K562 (cell line): Measurements from ENCODE around the gene TRIM33. TPM values are rescaled to one million over a fixed set of nuclear protein-coding genes. Genes with fewer than 3 reads are reported as not detected.

Experiments
- ATAC-seq: fragments of 200-7000 bp; cut with Tn5 transposase; 3 replicates; pipeline ENCODE4 v1.9.1; 2020; ENCODE audit warnings: moderate library complexity
- BruUV-seq: library from RNA; stranded (reverse); fragments of 400-500 nt; replicated peaks from 2 replicates; lab custom pipeline; 2021; lab: Mats Ljungman, UMichigan
- CTCF ChIA-PET: fragments of 300-600 bp; formaldehyde crosslinking; extraction: SDS; loops from one replicate; lab custom pipeline; 2021; ENCODE audit warnings: low intra/inter-chr PET ratio; lab: Yijun Ruan, JAX
- POLR2A ChIA-PET: fragments of 300-600, 350-650 bp; sonication (Branson Sonifier 250); formaldehyde crosslinking; extraction: SDS; loops from one replicate; lab custom pipeline; 2021; ENCODE audit warnings: antibody characterized with exemption, inconsistent platforms; lab: Yijun Ruan, JAX
- DNase-seq, 4 experiments: peaks; one replicate each; pipeline versions ENCODE4 v3.0.0 to v3.0.0-alpha.2; 2011 to 2018; ENCODE audit warnings: low spot score in 3 of 4, mixed read lengths in 3 of 4; ENCODE audit errors: extremely low read depth in 1 of 4
- FAIRE-seq: peaks from 2 replicates; lab custom pipeline; 2011; peaks lifted over from hg19 to GRCh38; lab: Jason Lieb, UNC
- H2AFZ ChIP-seq: 2 replicates; pipeline ENCODE4 v1.6.0; 2011; ENCODE audit warnings: low read depth, low read length, control low read depth, inconsistent platforms
- H3K27ac ChIP-seq: fragments of 200-600 bp; 3 replicates; pipeline ENCODE4 v1.8.0; 2011; ENCODE audit warnings: low read depth, mild to moderate bottlenecking, control low read depth, inconsistent platforms, low read length, moderate library complexity, mixed read lengths; ENCODE audit errors: extremely low read depth
- H3K27me3 ChIP-seq, 2 experiments: fragments of 300-600 bp in 1 of 2; 2 replicates in 1 of 2; 3 replicates in 1 of 2; pipeline versions ENCODE4 v1.6.0 to v1.8.0; 2011; ENCODE audit warnings: inconsistent platforms in 2 of 2, low read length in 2 of 2, mild to moderate bottlenecking in 1 of 2, mixed read lengths in 1 of 2, moderate library complexity in 1 of 2; ENCODE audit not compliant: control insufficient read depth in 2 of 2, insufficient read depth in 2 of 2
- H3K36me3 ChIP-seq: fragments of 300-600 bp; 3 replicates; pipeline ENCODE4 v1.8.0; 2011; ENCODE audit warnings: mild to moderate bottlenecking, low read length, inconsistent platforms; ENCODE audit not compliant: control insufficient read depth, insufficient read depth
- H3K4me1 ChIP-seq, 2 experiments: fragments of 200-600 bp in 1 of 2; replicated peaks in 1 of 2; 2 replicates in 1 of 2; 3 replicates in 1 of 2; pipeline versions ENCODE4 v1.5.1 to v1.8.0; 2011; ENCODE audit warnings: inconsistent platforms in 2 of 2, low read length in 2 of 2, mild to moderate bottlenecking in 1 of 2, mixed read lengths in 1 of 2, moderate library complexity in 1 of 2; ENCODE audit not compliant: control insufficient read depth in 2 of 2, insufficient read depth in 2 of 2
- H3K4me2 ChIP-seq: 2 replicates; pipeline ENCODE4 v1.6.1; 2011; ENCODE audit warnings: low read length, control low read depth, inconsistent platforms, mixed read lengths; ENCODE audit not compliant: insufficient read depth
- H3K4me3 ChIP-seq: fragments of 200-600 bp; sonication (generic), shearing (Covaris generic); 2 replicates; pipeline ENCODE4 v1.5.1; 2016; ENCODE audit warnings: control low read depth, inconsistent platforms
- H3K79me2 ChIP-seq: fragments of 200-600 bp; 3 replicates; pipeline ENCODE4 v1.8.0; 2011; ENCODE audit warnings: low read length, inconsistent platforms; ENCODE audit not compliant: control insufficient read depth, insufficient read depth
- H3K9ac ChIP-seq, 2 experiments: 2 replicates each; pipeline versions ENCODE4 v1.6.0 to v1.6.1; 2011; ENCODE audit warnings: low read depth in 2 of 2, low read length in 2 of 2, control low read depth in 1 of 2, inconsistent platforms in 1 of 2, mild to moderate bottlenecking in 1 of 2, mixed read lengths in 1 of 2; ENCODE audit not compliant: insufficient read depth in 1 of 2
- H3K9me1 ChIP-seq: one replicate; pipeline ENCODE4 v1.6.0; 2011; ENCODE audit warnings: inconsistent platforms, mild to moderate bottlenecking, low read length, moderate library complexity; ENCODE audit not compliant: control insufficient read depth, insufficient read depth
- H3K9me3 ChIP-seq: replicated peaks from 2 replicates; pipeline ENCODE4 v1.5.1; 2011; ENCODE audit warnings: low read depth, low read length, inconsistent platforms; ENCODE audit not compliant: control insufficient read depth, insufficient read depth
- H4K20me1 ChIP-seq: replicated peaks from 2 replicates; pipeline ENCODE4 v1.6.1; 2011; ENCODE audit warnings: low read length, inconsistent platforms, mixed read lengths; ENCODE audit not compliant: control insufficient read depth, insufficient read depth
- KLF10 ChIP-seq: fragments of 250-450 bp; sonication (Bioruptor Pico); IDR thresholded peaks from 2 replicates; pipeline ENCODE4 v1.6.1; 2021; ENCODE audit warnings: matching md5 sums
- SAFB ChIP-seq: fragments of 200-400 bp; formaldehyde crosslinking; IDR thresholded peaks from 2 replicates; pipeline ENCODE4 v1.6.1; 2017; ENCODE audit warnings: low read depth, low read length, borderline replicate concordance
- WGBS: fragments of 100-300 bp; shearing (Covaris generic); methylation state at CpG from one replicate; pipeline ENCODE4 v1.1.6; 2016; ENCODE audit warnings: low coverage, mixed read lengths; ENCODE audit not compliant: insufficient coverage; ENCODE audit errors: missing lambda C conversion rate; 5-methylcytosine and 5-hydroxymethylcytosine counted together
- in situ Hi-C: fragments of 300-500 bp; cut with MboI; formaldehyde crosslinking; loops from 4 replicates; pipeline ENCODE4 v1.15.0; 2018; ENCODE audit warnings: inconsistent platforms, mixed read lengths
- intact Hi-C: fragments of 100-400 bp; cut with micrococcal nuclease; formaldehyde crosslinking; loops from 2 replicates; pipeline ENCODE4 v1.14.2; 2022
- polyA plus RNA-seq, 8 experiments: library from polyadenylated mRNA; depleted of rRNA in 4 of 8; stranded (reverse) in 5 of 8; unstranded in 3 of 8; fragments of >200 nt; fragmentation: Nextera tagmentation in 2 of 8; fragmentation: Illumina TruSeq in 1 of 8; extraction: Ambion mirVana in 2 of 8; extraction: Trizol in 1 of 8; gene quantifications; 2 replicates each; pipeline versions ENCODE4 v1.2.1 to v1.2.3, GENCODE V29; 2011 to 2014; ENCODE audit warnings: inconsistent platforms in 1 of 8, missing spikeins in 1 of 8
- total RNA-seq, 7 experiments: library from RNA; depleted of rRNA in 6 of 7; stranded (reverse); fragments of >200 nt in 6 of 7; fragmentation: Illumina TruSeq in 2 of 7; extraction: Trizol in 2 of 7; gene quantifications; 2 replicates each; pipeline versions ENCODE4 v1.2.1 to v1.2.3, GENCODE V29; 2011 to 2021; ENCODE audit warnings: low replicate concordance in 1 of 7
- TF ChIP-seq, protein P1 (sequence below): sonication (generic); formaldehyde crosslinking; IDR thresholded peaks from 2 replicates; pipeline ENCODE4 v1.4.0; 2020; ENCODE audit warnings: mild to moderate bottlenecking, missing genetic modification reagents
- TF ChIP-seq, protein P2 (sequence below), 3 experiments: fragments of 200-800 bp in 1 of 3; fragments of 250-450 bp in 1 of 3; fragments of 450-650 bp in 1 of 3; sonication (Bioruptor Pico) in 1 of 3; sonication (Bioruptor generic) in 1 of 3; formaldehyde crosslinking in 1 of 3; IDR thresholded peaks; 2 replicates each; pipeline versions ENCODE4 v1.6.1 to v1.8.0; 2016 to 2022; ENCODE audit warnings: mild to moderate bottlenecking in 2 of 3, missing genetic modification characterization in 2 of 3, missing compliant biosample characterization in 1 of 3, moderate library complexity in 1 of 3

The TRIM33 gene
- total and polyA plus RNA-seq, 9 of the 15 experiments (the other 6 are each of a cell fraction or from before 2014, with no cell fraction given) = 9.3 to 58.4 (median 40.2) TPM

DNA sequence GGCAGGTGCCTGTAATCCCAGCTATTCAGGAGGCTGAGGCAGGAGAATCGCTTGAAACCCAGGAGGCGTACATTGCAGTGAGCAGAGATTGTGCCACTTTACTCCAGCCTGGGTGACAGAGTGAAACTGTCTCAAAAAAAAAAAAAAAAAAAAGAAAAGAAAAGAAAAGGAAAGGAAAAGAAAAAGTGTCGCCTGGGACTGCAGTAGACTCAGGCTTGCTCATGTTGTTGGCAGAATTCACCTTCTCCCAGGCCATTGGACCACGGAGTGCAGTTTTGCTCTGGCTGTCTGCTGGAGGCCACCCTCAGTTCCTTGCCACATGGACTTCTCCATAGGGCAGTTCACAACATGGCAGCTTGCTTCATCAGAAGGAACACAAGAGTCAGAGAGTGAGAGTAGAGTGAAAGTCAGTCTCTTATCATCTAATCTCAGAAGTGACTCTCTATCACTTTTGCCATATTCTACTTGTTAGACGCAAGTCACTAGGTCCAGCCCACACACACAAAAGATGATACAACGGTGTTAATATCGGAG lies 41.2 kb upstream of the TRIM33 start (continued):
- TF ChIP-seq, protein P1, sequence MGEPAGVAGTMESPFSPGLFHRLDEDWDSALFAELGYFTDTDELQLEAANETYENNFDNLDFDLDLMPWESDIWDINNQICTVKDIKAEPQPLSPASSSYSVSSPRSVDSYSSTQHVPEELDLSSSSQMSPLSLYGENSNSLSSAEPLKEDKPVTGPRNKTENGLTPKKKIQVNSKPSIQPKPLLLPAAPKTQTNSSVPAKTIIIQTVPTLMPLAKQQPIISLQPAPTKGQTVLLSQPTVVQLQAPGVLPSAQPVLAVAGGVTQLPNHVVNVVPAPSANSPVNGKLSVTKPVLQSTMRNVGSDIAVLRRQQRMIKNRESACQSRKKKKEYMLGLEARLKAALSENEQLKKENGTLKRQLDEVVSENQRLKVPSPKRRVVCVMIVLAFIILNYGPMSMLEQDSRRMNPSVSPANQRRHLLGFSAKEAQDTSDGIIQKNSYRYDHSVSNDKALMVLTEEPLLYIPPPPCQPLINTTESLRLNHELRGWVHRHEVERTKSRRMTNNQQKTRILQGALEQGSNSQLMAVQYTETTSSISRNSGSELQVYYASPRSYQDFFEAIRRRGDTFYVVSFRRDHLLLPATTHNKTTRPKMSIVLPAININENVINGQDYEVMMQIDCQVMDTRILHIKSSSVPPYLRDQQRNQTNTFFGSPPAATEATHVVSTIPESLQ (CRISPR knock-in tag) = no peak
- TF ChIP-seq SAFB = no peak

DNA sequence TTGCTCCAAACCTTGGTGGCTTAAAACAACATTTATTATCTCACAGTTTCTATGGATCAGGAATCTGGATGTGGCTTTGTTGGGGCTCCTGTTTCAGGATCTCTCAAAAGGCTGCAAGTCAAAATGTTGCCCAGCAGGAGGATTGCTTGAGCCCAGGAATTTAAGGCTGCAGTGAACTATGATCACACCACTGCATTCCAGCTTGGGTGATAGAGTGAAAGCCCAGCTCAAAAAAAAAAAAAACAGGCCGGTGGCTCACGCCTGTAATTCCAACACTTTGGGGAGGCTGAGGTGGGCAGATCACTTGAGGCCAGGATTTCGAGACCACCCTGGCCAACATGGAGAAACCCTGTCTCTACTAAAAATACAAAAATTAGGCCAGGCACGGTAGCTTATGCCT lies 40.4 kb upstream of the TRIM33 start:
- TF ChIP-seq, protein P2, sequence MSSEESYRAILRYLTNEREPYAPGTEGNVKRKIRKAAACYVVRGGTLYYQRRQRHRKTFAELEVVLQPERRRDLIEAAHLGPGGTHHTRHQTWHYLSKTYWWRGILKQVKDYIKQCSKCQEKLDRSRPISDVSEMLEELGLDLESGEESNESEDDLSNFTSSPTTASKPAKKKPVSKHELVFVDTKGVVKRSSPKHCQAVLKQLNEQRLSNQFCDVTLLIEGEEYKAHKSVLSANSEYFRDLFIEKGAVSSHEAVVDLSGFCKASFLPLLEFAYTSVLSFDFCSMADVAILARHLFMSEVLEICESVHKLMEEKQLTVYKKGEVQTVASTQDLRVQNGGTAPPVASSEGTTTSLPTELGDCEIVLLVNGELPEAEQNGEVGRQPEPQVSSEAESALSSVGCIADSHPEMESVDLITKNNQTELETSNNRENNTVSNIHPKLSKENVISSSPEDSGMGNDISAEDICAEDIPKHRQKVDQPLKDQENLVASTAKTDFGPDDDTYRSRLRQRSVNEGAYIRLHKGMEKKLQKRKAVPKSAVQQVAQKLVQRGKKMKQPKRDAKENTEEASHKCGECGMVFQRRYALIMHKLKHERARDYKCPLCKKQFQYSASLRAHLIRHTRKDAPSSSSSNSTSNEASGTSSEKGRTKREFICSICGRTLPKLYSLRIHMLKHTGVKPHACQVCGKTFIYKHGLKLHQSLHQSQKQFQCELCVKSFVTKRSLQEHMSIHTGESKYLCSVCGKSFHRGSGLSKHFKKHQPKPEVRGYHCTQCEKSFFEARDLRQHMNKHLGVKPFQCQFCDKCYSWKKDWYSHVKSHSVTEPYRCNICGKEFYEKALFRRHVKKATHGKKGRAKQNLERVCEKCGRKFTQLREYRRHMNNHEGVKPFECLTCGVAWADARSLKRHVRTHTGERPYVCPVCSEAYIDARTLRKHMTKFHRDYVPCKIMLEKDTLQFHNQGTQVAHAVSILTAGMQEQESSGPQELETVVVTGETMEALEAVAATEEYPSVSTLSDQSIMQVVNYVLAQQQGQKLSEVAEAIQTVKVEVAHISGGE (CRISPR knock-in tag; IDR thresholded peaks at IDR 0.05) = 0 out of 6 replicates have a peak, but pooled peaks of 1 of the 3 experiments have one; percentile 30
- TF ChIP-seq KLF10 (CRISPR knock-in tag) = no peak
- in situ Hi-C loops (no loop called here), intact Hi-C loops (no loop called here)
- no peak overlapping the region for H3K4me2 ChIP-seq
- H3K27ac ChIP-seq = no peak overlapping the region
- DNase-seq (no peak), FAIRE-seq (no peak), ATAC-seq (no peak)
- no peaks in the 10 kb centered on the region; a peak in 1 of 5 replicates for H3K4me1 ChIP-seq
- no peaks in the 10 kb centered on the region for H3K9me1 ChIP-seq
- H3K9me3 ChIP-seq = no peaks in the 10 kb centered on the region
- no peak overlapping the region for H3K9ac ChIP-seq
- no peaks in the 10 kb centered on the region for H3K79me2 ChIP-seq
- CTCF ChIA-PET = no interaction called here
- POLR2A ChIA-PET = interaction anchor here (0.6 kb wide), 1 partner anchor 562 kb away, joined by 3 read pairs; no protein-coding TSS in a partner anchor
- no peaks in the 10 kb centered on the region for H4K20me1 ChIP-seq
- BruUV-seq = no TSS peak
- no peaks in the 10 kb centered on the region; the same call in 2 of the 3 replicates for H3K36me3 ChIP-seq
- H2AFZ ChIP-seq = no peak overlapping the region
- H3K27me3 ChIP-seq = no peaks in the 10 kb centered on the region
- 65% methylated on average over 2 of the region's 4 CpGs for WGBS
- H3K4me3 ChIP-seq = no peak overlapping the region
